ENCODE results near the gene ABHD2. TPM values are rescaled to one million over a fixed set of nuclear protein-coding genes. Genes with fewer than 3 reads are reported as not detected.

ABHD2 gene
- total RNA-seq, 4 donors from 2014 or later = 50.0 to 79.9 (median 65.2) TPM

- no peak for TF ChIP-seq CTCF (IDR thresholded peaks at IDR 0.05; ENCODE audit: low read depth)
These were observed 1.3 kb downstream of the ABHD2 start for GRCh38 chr15:89089316-89090230.

GRCh38 chr15:89090791-89091626 lies 2.8 kb downstream of the ABHD2 start:
- TF ChIP-seq CTCF (IDR thresholded peaks at IDR 0.05; ENCODE audit: low read depth) = no peak

GRCh38 chr15:89091627-89092220 lies 3.5 kb downstream of the ABHD2 start:
- no peak for TF ChIP-seq CTCF (IDR thresholded peaks at IDR 0.05; ENCODE audit: low read depth)

- TF ChIP-seq CTCF (IDR thresholded peaks at IDR 0.05; ENCODE audit: low read depth) = no peak
These were observed 5.3 kb downstream of the ABHD2 start for GRCh38 chr15:89093509-89093908.

- no peak for TF ChIP-seq CTCF (IDR thresholded peaks at IDR 0.05; ENCODE audit: low read depth)
These were observed 6.8 kb downstream of the ABHD2 start for GRCh38 chr15:89095073-89095472.

GRCh38 chr15:89095556-89095955 lies 7.3 kb downstream of the ABHD2 start:
- no peak for TF ChIP-seq CTCF (IDR thresholded peaks at IDR 0.05; ENCODE audit: low read depth)

GRCh38 chr15:89096664-89097063 lies 8.4 kb downstream of the ABHD2 start:
- no peak for TF ChIP-seq CTCF (IDR thresholded peaks at IDR 0.05; ENCODE audit: low read depth)
